K562 (cell line): ENCODE measurements around the gene HMBS. TPM values are rescaled to one million over a fixed set of nuclear protein-coding genes. Genes with fewer than 3 reads are reported as not detected.

Source experiments
- ETV6 ChIP-seq, 3 experiments: fragments of 150-350 bp in 1 of 3; sonication (generic) in 1 of 3; formaldehyde crosslinking in 1 of 3; IDR thresholded peaks; 2 replicates each; pipeline versions ENCODE4 v1.6.1 to v1.8.0; 2014 to 2022; ENCODE audit warnings: borderline replicate concordance in 2 of 3, low read depth in 2 of 3, antibody characterized with exemption in 1 of 3, low read length in 1 of 3, mild to moderate bottlenecking in 1 of 3, missing genetic modification reagents in 1 of 3
- FIP1L1 ChIP-seq: fragments of 200-400 bp; formaldehyde crosslinking; IDR thresholded peaks from 2 replicates; pipeline ENCODE4 v1.6.1; 2018; ENCODE audit warnings: mild to moderate bottlenecking, low read depth, low read length; ENCODE audit not compliant: poor library complexity, severe bottlenecking
- KDM1A ChIP-seq, 2 experiments: fragments of 450-650 bp; IDR thresholded peaks; 2 replicates each; pipeline ENCODE4 v1.6.1; 2016; ENCODE audit warnings: mild to moderate bottlenecking in 2 of 2
- KDM2B ChIP-seq: fragments of 250-450 bp; sonication (Bioruptor Pico); IDR thresholded peaks from 2 replicates; pipeline ENCODE4 v1.8.0; 2021; ENCODE audit warnings: mild to moderate bottlenecking, moderate library complexity
- KDM5B ChIP-seq: fragments of 200-600 bp; sonication (generic); IDR thresholded peaks from 2 replicates; pipeline ENCODE4 v1.6.1; 2012; ENCODE audit warnings: low read depth, mild to moderate bottlenecking, moderate library complexity, low read length, control low read depth, inconsistent platforms; ENCODE audit not compliant: insufficient replicate concordance
- NFATC3 ChIP-seq: fragments of 450-650 bp; IDR thresholded peaks from 2 replicates; pipeline ENCODE4 v1.6.1; 2017; ENCODE audit warnings: mild to moderate bottlenecking
- POLR2G ChIP-seq: fragments of 200-400 bp; formaldehyde crosslinking; IDR thresholded peaks from 2 replicates; pipeline ENCODE4 v1.6.1; 2017; ENCODE audit warnings: low read depth, mild to moderate bottlenecking, antibody characterized with exemption, low read length, moderate library complexity
- RBM39 ChIP-seq: fragments of 200-400 bp; formaldehyde crosslinking; optimal IDR thresholded peaks from 2 replicates; pipeline ENCODE3; 2018; ENCODE audit warnings: low read depth, low read length
- RCOR1 ChIP-seq, 2 experiments: IDR thresholded peaks; 2 replicates each; pipeline ENCODE4 v1.6.1; 2012; ENCODE audit warnings: low read depth in 2 of 2, low read length in 2 of 2, borderline replicate concordance in 1 of 2, improper control_type of control experiment in 1 of 2
- SIN3A ChIP-seq, 2 experiments: fragments of 150-350 bp in 1 of 2; IDR thresholded peaks; 2 replicates each; pipeline ENCODE4 v1.6.1; 2011 to 2016; ENCODE audit warnings: borderline replicate concordance in 2 of 2, low read depth in 2 of 2, low read length in 2 of 2, mild to moderate bottlenecking in 2 of 2, moderate library complexity in 2 of 2; ENCODE audit not compliant: control insufficient read depth in 1 of 2
- SLC30A9 ChIP-seq: fragments of 250-450 bp; sonication (Bioruptor Pico); IDR thresholded peaks from 2 replicates; pipeline ENCODE4 v1.8.0; 2022; ENCODE audit warnings: mild to moderate bottlenecking, moderate library complexity
- SP1 ChIP-seq: sonication (generic); formaldehyde crosslinking; IDR thresholded peaks from 2 replicates; pipeline ENCODE4 v1.8.1; 2022; ENCODE audit warnings: mild to moderate bottlenecking, missing genetic modification reagents
- polyA plus RNA-seq, 8 experiments: library from polyadenylated mRNA; depleted of rRNA in 4 of 8; stranded (reverse) in 5 of 8; unstranded in 3 of 8; fragments of >200 nt; fragmentation: Nextera tagmentation in 2 of 8; fragmentation: Illumina TruSeq in 1 of 8; extraction: Ambion mirVana in 2 of 8; extraction: Trizol in 1 of 8; gene quantifications; 2 replicates each; pipeline versions ENCODE4 v1.2.1 to v1.2.3, GENCODE V29; 2011 to 2014; ENCODE audit warnings: inconsistent platforms in 1 of 8, missing spikeins in 1 of 8
- total RNA-seq, 7 experiments: library from RNA; depleted of rRNA in 6 of 7; stranded (reverse); fragments of >200 nt in 6 of 7; fragmentation: Illumina TruSeq in 2 of 7; extraction: Trizol in 2 of 7; gene quantifications; 2 replicates each; pipeline versions ENCODE4 v1.2.1 to v1.2.3, GENCODE V29; 2011 to 2021; ENCODE audit warnings: low replicate concordance in 1 of 7
- TF ChIP-seq, protein P1 (sequence below), 3 experiments: fragments of 200-800 bp in 1 of 3; fragments of 250-450 bp in 1 of 3; fragments of 450-650 bp in 1 of 3; sonication (Bioruptor Pico) in 1 of 3; sonication (Bioruptor generic) in 1 of 3; formaldehyde crosslinking in 1 of 3; IDR thresholded peaks; 2 replicates each; pipeline versions ENCODE4 v1.6.1 to v1.8.0; 2016 to 2022; ENCODE audit warnings: mild to moderate bottlenecking in 2 of 3, missing genetic modification characterization in 2 of 3, missing compliant biosample characterization in 1 of 3, moderate library complexity in 1 of 3
- TF ChIP-seq, protein P2 (sequence below): fragments of 450-650 bp; formaldehyde crosslinking; IDR thresholded peaks from 2 replicates; pipeline ENCODE4 v1.4.0; 2020; ENCODE audit warnings: mild to moderate bottlenecking, moderate library complexity
- TF ChIP-seq, protein P3 (sequence below): fragments of 450-650 bp; IDR thresholded peaks from 2 replicates; pipeline ENCODE4 v1.6.1; 2016; ENCODE audit warnings: mild to moderate bottlenecking

HMBS gene
- total and polyA plus RNA-seq, 9 of the 15 experiments (the other 6 are each of a cell fraction or from before 2014, with no cell fraction given), result 56.9 to 385 (median 286) TPM

DNA sequence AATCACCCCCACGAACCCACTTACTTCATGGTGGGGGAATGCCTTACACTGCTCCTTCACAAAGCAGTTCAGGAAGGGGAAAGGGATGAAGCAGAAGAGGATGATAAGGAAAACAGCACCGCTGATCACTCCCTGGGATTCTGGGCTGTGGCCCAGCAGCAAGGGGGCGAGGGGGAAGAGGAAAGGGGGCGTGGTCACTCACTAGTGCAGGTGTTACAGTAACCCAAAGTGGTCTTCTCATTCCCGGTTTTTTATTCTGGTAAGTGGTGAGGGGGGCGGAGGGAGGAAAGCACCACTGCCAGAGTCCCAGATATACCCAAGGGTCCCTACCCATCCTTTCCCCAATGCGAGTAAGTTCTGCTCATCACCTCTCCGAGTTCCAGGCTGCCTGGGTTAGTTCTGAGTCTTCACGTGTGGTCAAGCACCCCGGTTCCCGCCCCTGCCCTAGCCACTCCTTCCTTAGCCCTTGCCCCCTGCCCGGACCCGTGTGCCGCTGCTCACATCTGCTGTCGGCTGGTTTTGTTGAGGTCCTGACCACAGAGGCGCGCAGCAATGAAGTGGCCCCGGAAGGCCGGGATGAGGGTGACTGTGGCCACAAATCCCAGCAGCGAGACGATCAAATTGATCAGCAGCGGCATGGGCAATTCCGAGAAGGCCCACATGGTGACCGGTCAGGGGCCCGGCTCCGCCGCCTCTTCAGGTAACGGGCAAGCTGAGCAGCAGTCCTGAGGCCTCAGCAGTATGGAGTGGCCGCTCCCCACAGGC is 16.5 kb downstream of the HMBS start (continued):
- TF ChIP-seq, protein P1, sequence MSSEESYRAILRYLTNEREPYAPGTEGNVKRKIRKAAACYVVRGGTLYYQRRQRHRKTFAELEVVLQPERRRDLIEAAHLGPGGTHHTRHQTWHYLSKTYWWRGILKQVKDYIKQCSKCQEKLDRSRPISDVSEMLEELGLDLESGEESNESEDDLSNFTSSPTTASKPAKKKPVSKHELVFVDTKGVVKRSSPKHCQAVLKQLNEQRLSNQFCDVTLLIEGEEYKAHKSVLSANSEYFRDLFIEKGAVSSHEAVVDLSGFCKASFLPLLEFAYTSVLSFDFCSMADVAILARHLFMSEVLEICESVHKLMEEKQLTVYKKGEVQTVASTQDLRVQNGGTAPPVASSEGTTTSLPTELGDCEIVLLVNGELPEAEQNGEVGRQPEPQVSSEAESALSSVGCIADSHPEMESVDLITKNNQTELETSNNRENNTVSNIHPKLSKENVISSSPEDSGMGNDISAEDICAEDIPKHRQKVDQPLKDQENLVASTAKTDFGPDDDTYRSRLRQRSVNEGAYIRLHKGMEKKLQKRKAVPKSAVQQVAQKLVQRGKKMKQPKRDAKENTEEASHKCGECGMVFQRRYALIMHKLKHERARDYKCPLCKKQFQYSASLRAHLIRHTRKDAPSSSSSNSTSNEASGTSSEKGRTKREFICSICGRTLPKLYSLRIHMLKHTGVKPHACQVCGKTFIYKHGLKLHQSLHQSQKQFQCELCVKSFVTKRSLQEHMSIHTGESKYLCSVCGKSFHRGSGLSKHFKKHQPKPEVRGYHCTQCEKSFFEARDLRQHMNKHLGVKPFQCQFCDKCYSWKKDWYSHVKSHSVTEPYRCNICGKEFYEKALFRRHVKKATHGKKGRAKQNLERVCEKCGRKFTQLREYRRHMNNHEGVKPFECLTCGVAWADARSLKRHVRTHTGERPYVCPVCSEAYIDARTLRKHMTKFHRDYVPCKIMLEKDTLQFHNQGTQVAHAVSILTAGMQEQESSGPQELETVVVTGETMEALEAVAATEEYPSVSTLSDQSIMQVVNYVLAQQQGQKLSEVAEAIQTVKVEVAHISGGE (CRISPR knock-in tag; IDR thresholded peaks at IDR 0.05), result peak in 1 of 3 experiments; percentile 89; a peak in 1 of 6 replicates
- 0 out of 4 replicates have a peak, but pooled peaks of 1 of the 2 experiments have one; percentile 1 for TF ChIP-seq RCOR1 (IDR thresholded peaks at IDR 0.05; ENCODE audit: borderline replicate concordance in 1 of 2, low read depth in 2 of 2, low read length in 2 of 2)
- peak; percentile 18 for TF ChIP-seq RBM39
- peak; percentile 0 for TF ChIP-seq KDM5B
- TF ChIP-seq SP1 (CRISPR knock-in tag), result peak; percentile 16; the same call in 1 of the 2 replicates
- TF ChIP-seq NFATC3, result no peak
- TF ChIP-seq KDM2B (CRISPR knock-in tag), result 0 out of 2 replicates have a peak, but pooled peaks have one; percentile 7
- peak in 1 of 2 experiments; percentile 44; a peak in 1 of 4 replicates for TF ChIP-seq SIN3A (IDR thresholded peaks at IDR 0.05; ENCODE audit: borderline replicate concordance in 2 of 2, control insufficient read depth in 1 of 2, low read depth in 2 of 2, low read length in 2 of 2)
- peak; percentile 26 for TF ChIP-seq FIP1L1
- no peak for TF ChIP-seq ETV6 (IDR thresholded peaks at IDR 0.05; ENCODE audit: borderline replicate concordance in 1 of 2, low read depth in 2 of 2, low read length in 1 of 2)
- 0 out of 2 replicates have a peak, but pooled peaks have one; percentile 22 for TF ChIP-seq ETV6 (CRISPR knock-in tag; IDR thresholded peaks at IDR 0.05; ENCODE audit: borderline replicate concordance)
- TF ChIP-seq, protein P2, sequence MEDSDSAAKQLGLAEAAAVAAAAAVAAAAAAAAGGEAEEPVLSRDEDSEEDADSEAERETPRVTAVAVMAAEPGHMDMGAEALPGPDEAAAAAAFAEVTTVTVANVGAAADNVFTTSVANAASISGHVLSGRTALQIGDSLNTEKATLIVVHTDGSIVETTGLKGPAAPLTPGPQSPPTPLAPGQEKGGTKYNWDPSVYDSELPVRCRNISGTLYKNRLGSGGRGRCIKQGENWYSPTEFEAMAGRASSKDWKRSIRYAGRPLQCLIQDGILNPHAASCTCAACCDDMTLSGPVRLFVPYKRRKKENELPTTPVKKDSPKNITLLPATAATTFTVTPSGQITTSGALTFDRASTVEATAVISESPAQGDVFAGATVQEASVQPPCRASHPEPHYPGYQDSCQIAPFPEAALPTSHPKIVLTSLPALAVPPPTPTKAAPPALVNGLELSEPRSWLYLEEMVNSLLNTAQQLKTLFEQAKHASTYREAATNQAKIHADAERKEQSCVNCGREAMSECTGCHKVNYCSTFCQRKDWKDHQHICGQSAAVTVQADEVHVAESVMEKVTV (CRISPR knock-in tag), result no peak
- TF ChIP-seq POLR2G, result peak; percentile 82
- TF ChIP-seq, protein P3, sequence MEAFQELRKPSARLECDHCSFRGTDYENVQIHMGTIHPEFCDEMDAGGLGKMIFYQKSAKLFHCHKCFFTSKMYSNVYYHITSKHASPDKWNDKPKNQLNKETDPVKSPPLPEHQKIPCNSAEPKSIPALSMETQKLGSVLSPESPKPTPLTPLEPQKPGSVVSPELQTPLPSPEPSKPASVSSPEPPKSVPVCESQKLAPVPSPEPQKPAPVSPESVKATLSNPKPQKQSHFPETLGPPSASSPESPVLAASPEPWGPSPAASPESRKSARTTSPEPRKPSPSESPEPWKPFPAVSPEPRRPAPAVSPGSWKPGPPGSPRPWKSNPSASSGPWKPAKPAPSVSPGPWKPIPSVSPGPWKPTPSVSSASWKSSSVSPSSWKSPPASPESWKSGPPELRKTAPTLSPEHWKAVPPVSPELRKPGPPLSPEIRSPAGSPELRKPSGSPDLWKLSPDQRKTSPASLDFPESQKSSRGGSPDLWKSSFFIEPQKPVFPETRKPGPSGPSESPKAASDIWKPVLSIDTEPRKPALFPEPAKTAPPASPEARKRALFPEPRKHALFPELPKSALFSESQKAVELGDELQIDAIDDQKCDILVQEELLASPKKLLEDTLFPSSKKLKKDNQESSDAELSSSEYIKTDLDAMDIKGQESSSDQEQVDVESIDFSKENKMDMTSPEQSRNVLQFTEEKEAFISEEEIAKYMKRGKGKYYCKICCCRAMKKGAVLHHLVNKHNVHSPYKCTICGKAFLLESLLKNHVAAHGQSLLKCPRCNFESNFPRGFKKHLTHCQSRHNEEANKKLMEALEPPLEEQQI, result no peak
- TF ChIP-seq SLC30A9 (CRISPR knock-in tag), result no peak
- TF ChIP-seq KDM1A (IDR thresholded peaks at IDR 0.05), result 0 out of 4 replicates have a peak, but pooled peaks of 1 of the 2 experiments have one; percentile 27
